Bronchial epithelial cell (primary cell): ENCODE data around the gene PLXNA1. TPM values are rescaled to one million over a fixed set of nuclear protein-coding genes. Genes with fewer than 3 reads are reported as not detected.
A peak's percentile ranks its signal among the peaks of the same experiment; 100 is the strongest.

ENCODE experiments used
- DNase-seq: peaks from one replicate; pipeline ENCODE4 v3.0.0-alpha.2; 2010; ENCODE audit warnings: low read depth
- FAIRE-seq: peaks from 2 replicates; lab custom pipeline; 2011; peaks lifted over from hg19 to GRCh38; lab: Jason Lieb, UNC
- H3K27me3 ChIP-seq: 2 replicates; pipeline ENCODE4 v1.5.1; 2011; ENCODE audit warnings: low read length; ENCODE audit not compliant: control insufficient read depth, insufficient read depth
- H3K36me3 ChIP-seq: 2 replicates; pipeline ENCODE4 v1.5.1; 2011; ENCODE audit warnings: low read length; ENCODE audit not compliant: control insufficient read depth, insufficient read depth
- H3K4me3 ChIP-seq: 2 replicates; pipeline ENCODE4 v1.5.1; 2011; ENCODE audit warnings: mild to moderate bottlenecking, low read depth, low read length, control low read depth
- CTCF ChIP-seq: IDR thresholded peaks from 2 replicates; pipeline ENCODE4 v1.5.1; 2011; ENCODE audit warnings: mild to moderate bottlenecking, moderate library complexity, low read length, control low read depth, inconsistent platforms; ENCODE audit not compliant: insufficient read depth, severe bottlenecking
- total RNA-seq: library from RNA; depleted of rRNA; stranded (reverse); fragments of >200 nt; gene quantifications from 2 replicates; pipeline ENCODE4 v1.2.1, GENCODE V29; 2014

Gene PLXNA1
- total RNA-seq, 1 donor from 2014 or later, result 53.4 TPM

GRCh38 chr3:126961791-126962461 is 21.0 kb upstream of the PLXNA1 start:
- H3K27me3 ChIP-seq, result no peaks in the 10 kb centered on the region
- no peak overlapping the region for H3K4me3 ChIP-seq
- FAIRE-seq (no peak), DNase-seq (peak; percentile 49)
- no peak for TF ChIP-seq CTCF
- H3K36me3 ChIP-seq, result no peaks in the 10 kb centered on the region

GRCh38 chr3:126962756-126963155 is 20.2 kb upstream of the PLXNA1 start:
- DNase-seq (no peak), FAIRE-seq (no peak)
- no peaks in the 10 kb centered on the region for H3K27me3 ChIP-seq
- no peak overlapping the region for H3K4me3 ChIP-seq
- no peaks in the 10 kb centered on the region for H3K36me3 ChIP-seq
- TF ChIP-seq CTCF, result no peak

GRCh38 chr3:126963261-126964190 is 19.4 kb upstream of the PLXNA1 start:
- Histone ChIP-seq H3K36me3 (no peaks in the 10 kb centered on the region), H3K27me3 (no peaks in the 10 kb centered on the region), H3K4me3 (no peak overlapping the region)
- FAIRE-seq (peak; percentile 43), DNase-seq (no peak)
- TF ChIP-seq CTCF, result no peak

- H3K36me3 ChIP-seq, result no peaks in the 10 kb centered on the region
- H3K27me3 ChIP-seq, result no peaks in the 10 kb centered on the region
- no peak for TF ChIP-seq CTCF
- DNase-seq, result no peak
- FAIRE-seq, result peak; percentile 95
- H3K4me3 ChIP-seq, result no peak overlapping the region
These were observed 18.7 kb upstream of the PLXNA1 start for GRCh38 chr3:126964261-126964660.

- H3K4me3 ChIP-seq, result no peak overlapping the region
- no peaks in the 10 kb centered on the region for H3K36me3 ChIP-seq
- FAIRE-seq, result no peak
- no peaks in the 10 kb centered on the region for H3K27me3 ChIP-seq
- no peak for TF ChIP-seq CTCF
- DNase-seq, result no peak
These were observed 18.0 kb upstream of the PLXNA1 start for GRCh38 chr3:126964950-126965349.
